Mucosa of stomach (tissue), 1 donor: Measurements from ENCODE around the gene TRPM3.

ENCODE experiments used
- H3K27me3 ChIP-seq: one replicate; pipeline ENCODE4 v1.7.0; 2013; ENCODE audit warnings: mild to moderate bottlenecking, low read length; ENCODE audit not compliant: control insufficient read depth, insufficient read depth
- H3K36me3 ChIP-seq: one replicate; pipeline ENCODE4 v1.7.0; 2013; ENCODE audit warnings: low read length; ENCODE audit not compliant: control insufficient read depth, insufficient read depth
- H3K4me1 ChIP-seq: one replicate; pipeline ENCODE4 v1.7.0; 2013; ENCODE audit warnings: mild to moderate bottlenecking, low read length; ENCODE audit not compliant: control insufficient read depth, insufficient read depth
- H3K4me3 ChIP-seq: one replicate; pipeline ENCODE4 v1.7.0; 2013; ENCODE audit warnings: low read length
- H3K9ac ChIP-seq: one replicate; pipeline ENCODE4 v1.7.0; 2013; ENCODE audit warnings: mild to moderate bottlenecking, low read length, moderate library complexity
- H3K9me3 ChIP-seq: one replicate; pipeline ENCODE4 v1.7.0; 2013; ENCODE audit warnings: mild to moderate bottlenecking, low read length, moderate library complexity; ENCODE audit not compliant: control insufficient read depth
- donor health status: Pancreatic carcinoma.

Gene TRPM3

DNA sequence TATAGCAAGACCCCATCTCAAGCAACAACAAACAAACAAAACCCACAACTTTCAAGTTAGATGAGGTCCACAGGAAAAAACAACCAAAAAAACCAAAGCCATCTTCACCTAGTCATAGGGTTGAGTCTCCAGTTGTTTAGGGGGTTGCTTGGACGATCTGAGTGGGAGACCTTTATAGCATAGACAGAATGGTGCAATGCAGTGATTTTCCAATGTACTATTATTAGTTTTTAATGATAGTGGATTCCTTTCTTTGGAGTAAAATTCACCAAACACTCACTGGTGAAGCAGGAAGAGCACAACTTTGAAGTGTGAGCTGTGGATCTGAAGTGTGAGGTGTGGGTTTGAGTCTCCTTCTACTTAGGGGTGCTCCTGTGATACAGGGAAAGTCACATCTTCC lies 640.0 kb downstream of the TRPM3 start:
- H3K4me1 ChIP-seq: peaks cover 54% of the 10 kb centered on the region
- no peaks in the 10 kb centered on the region for H3K27me3 ChIP-seq
- no peaks in the 10 kb centered on the region for H3K9me3 ChIP-seq
- peak overlapping the region; percentile 73 for H3K9ac ChIP-seq
- no peaks in the 10 kb centered on the region for H3K36me3 ChIP-seq
- H3K4me3 ChIP-seq: no peak overlapping the region

DNA sequence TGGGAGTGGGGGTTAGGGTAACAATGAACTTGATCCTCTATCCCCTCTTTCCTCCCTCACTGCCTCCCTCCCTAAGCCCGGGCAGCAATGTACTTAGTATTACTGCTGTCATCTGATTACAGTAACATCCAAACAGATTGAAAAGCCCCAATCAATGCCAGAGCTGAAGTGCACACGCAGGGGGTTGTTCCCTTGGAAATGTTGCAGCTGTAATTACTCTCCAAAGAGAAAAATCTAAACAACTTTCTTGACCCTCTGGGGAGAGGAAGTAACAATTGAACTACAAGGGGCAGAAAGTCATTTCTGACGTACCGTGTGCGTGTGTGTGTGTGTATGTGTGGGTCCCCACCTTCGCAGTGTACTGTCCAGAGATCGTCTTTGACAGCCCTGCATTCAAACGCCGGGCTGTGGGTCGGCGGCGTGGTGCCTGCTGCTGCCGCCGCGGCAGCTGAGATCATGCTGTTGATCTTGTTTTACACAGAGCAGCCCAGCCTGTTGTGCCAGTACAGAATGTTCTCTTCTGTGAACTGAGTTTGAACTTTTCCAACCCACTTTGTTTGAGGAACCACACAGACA lies 640.9 kb downstream of the TRPM3 start:
- no peaks in the 10 kb centered on the region for H3K9me3 ChIP-seq
- H3K4me1 ChIP-seq: peaks cover 57% of the 10 kb centered on the region
- H3K9ac ChIP-seq: peak overlapping the region; percentile 73
- H3K4me3 ChIP-seq: peak overlapping the region; percentile 12
- H3K27me3 ChIP-seq: no peaks in the 10 kb centered on the region
- no peaks in the 10 kb centered on the region for H3K36me3 ChIP-seq

DNA sequence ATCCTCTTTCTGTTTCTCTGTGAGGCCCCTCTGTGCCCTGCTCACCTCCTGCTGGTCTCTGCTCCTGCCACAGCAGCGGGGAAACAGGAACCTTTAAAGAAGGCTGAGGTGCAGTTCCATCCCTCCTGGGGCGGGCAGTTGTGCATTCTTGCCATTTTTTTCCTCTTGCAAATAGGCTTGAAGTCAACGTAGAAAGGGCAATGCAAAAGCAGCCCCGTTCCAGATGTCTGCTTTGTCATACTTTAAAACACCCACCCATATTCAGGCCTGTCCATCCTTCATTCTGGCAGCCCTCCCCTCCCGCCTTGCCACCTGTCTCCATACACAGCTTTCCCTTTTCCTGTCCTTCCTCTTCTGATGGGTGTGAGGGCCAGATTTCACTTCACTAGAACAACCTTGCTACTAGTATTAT lies 641.5 kb downstream of the TRPM3 start:
- peaks cover 63% of the 10 kb centered on the region for H3K4me1 ChIP-seq

More for the DNA sequence above, 641.5 kb downstream of the TRPM3 start:
- Histone ChIP-seq H3K36me3 (no peaks in the 10 kb centered on the region), H3K4me3 (no peak overlapping the region), H3K27me3 (no peaks in the 10 kb centered on the region), H3K9ac (peak overlapping the region; percentile 73), H3K9me3 (no peaks in the 10 kb centered on the region)
